ENCODE measurements around the gene DCAKD.

DNA sequence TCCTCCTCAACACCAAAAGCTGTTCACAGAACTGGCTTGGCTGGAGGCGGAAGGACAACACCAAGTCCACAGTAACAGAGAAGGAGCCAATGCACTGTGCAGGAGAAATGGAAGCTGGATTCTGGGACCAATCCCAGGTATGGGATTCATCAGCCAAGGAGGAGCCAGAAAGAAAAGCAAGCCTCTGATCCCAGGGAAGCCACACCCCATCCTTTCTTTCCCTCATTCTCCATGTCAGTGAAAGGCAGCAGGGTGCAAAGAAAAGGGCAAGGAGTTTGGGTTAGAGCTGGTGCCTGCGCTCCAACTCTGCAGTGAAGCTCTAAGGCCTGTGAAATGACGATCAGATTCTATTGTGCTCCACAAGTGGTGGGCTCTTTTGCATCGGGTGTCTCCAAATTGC is 11.0 kb downstream of the DCAKD start:
- TF ChIP-seq, protein P1, sequence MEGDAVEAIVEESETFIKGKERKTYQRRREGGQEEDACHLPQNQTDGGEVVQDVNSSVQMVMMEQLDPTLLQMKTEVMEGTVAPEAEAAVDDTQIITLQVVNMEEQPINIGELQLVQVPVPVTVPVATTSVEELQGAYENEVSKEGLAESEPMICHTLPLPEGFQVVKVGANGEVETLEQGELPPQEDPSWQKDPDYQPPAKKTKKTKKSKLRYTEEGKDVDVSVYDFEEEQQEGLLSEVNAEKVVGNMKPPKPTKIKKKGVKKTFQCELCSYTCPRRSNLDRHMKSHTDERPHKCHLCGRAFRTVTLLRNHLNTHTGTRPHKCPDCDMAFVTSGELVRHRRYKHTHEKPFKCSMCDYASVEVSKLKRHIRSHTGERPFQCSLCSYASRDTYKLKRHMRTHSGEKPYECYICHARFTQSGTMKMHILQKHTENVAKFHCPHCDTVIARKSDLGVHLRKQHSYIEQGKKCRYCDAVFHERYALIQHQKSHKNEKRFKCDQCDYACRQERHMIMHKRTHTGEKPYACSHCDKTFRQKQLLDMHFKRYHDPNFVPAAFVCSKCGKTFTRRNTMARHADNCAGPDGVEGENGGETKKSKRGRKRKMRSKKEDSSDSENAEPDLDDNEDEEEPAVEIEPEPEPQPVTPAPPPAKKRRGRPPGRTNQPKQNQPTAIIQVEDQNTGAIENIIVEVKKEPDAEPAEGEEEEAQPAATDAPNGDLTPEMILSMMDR (IDR thresholded peaks at IDR 0.05) = no peak
- no peak for TF ChIP-seq POLR2A (IDR thresholded peaks at IDR 0.05)
